ENCODE measurements around the gene GNA15. TPM values are rescaled to one million over a fixed set of nuclear protein-coding genes. Genes with fewer than 3 reads are reported as not detected.

Gene GNA15
- total RNA-seq, 3 donors from 2014 or later = 1.9 to 6.2 (median 4.3) TPM

GRCh38 chr19:3114811-3115210 lies 21.0 kb upstream of the GNA15 start:
- H3K4me1 ChIP-seq (ENCODE audit: low read depth) = no peaks in the 10 kb centered on the region
- ATAC-seq = no peak
- peaks cover 7% of the 10 kb centered on the region for H3K36me3 ChIP-seq (ENCODE audit: low read depth)
- DNase-seq = no peak
- H3K4me3 ChIP-seq = no peak overlapping the region
- intact Hi-C loops (cut with DNase I, micrococcal nuclease) = no loop called here
- TF ChIP-seq CTCF (IDR thresholded peaks at IDR 0.05) = no peak
- H3K9me3 ChIP-seq = no peaks in the 10 kb centered on the region

DNA sequence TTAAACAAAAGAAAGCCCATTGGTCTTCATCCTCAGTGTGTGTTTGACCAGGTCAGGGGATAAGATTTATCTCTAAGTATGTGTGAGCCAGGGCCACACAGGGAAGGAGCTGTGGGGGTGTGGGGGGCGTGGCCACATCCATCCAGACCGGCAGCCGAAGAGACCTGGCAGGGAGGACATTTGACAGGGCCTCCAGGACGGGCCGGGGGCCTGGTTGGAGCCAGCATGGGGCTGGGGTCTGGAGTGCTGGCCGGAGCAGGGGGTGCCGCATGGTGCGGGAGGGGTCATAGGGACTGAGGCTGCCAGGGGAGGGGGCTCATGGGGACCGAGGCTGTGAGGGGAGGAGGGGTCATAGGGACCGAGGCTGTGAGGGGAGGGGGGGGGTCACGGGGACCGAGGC lies 20.4 kb upstream of the GNA15 start:
- ATAC-seq (no peak), DNase-seq (peak in 1 of 3 donors; percentile 33)
- Histone ChIP-seq H3K9me3 (no peaks in the 10 kb centered on the region), H3K36me3 (ENCODE audit: low read depth) (peaks cover 7% of the 10 kb centered on the region), H3K4me1 (ENCODE audit: low read depth) (no peaks in the 10 kb centered on the region), H3K4me3 (no peak overlapping the region)
- intact Hi-C loops (cut with DNase I, micrococcal nuclease) = no loop called here
- no peak for TF ChIP-seq CTCF (IDR thresholded peaks at IDR 0.05)

DNA sequence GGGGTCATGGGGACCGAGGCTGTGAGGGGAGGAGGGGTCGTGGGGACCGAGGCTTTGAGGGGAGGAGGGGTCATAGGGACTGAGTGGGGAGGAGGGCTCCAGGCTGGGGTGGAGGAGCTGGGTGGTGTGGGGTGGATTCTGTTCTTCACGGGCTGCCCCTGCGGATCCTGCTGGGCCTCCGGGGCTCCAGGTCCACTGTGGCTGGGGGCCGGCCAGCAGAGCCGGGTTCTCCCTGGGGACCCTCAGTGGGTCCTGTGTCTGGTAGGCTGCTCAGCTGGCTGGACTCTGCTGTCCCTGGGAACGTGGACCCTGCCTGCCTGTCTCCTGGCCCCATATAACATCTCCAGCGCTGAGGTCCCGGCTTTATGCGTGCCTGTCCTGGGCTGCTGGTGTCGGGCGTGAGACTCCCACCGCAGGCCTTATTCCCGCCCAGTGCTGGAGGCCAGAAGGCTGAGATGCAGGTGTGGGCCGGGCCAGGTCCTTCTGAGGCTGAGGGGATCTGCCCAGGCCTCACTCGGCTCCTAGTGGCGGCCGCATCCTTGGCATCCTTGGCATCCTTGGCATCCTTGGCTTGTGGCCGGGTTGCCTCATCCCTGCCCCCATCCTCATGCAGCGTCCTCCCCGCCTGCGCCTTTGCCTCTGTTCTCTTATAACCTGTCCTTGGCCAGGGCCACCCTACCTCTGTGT lies 19.8 kb upstream of the GNA15 start:
- Histone ChIP-seq H3K9me3 (no peaks in the 10 kb centered on the region), H3K36me3 (ENCODE audit: low read depth) (peaks cover 8% of the 10 kb centered on the region), H3K4me3 (no peak overlapping the region), H3K4me1 (ENCODE audit: low read depth) (no peaks in the 10 kb centered on the region)
- ATAC-seq (no peak), DNase-seq (peak in 1 of 3 donors; percentile 37)
- intact Hi-C loops (cut with DNase I, micrococcal nuclease) = no loop called here
- TF ChIP-seq CTCF (IDR thresholded peaks at IDR 0.05) = no peak

- H3K36me3 ChIP-seq (ENCODE audit: low read depth) = peaks cover 14% of the 10 kb centered on the region
- no peaks in the 10 kb centered on the region for H3K9me3 ChIP-seq
- no peak overlapping the region for H3K4me3 ChIP-seq
- DNase-seq = no peak
- intact Hi-C loops (cut with DNase I, micrococcal nuclease) = no loop called here
- TF ChIP-seq CTCF (IDR thresholded peaks at IDR 0.05) = no peak
- no peak for ATAC-seq
- H3K4me1 ChIP-seq (ENCODE audit: low read depth) = no peaks in the 10 kb centered on the region
Observed at GRCh38 chr19:3116621-3117020, 19.2 kb upstream of the GNA15 start.

GRCh38 chr19:3117716-3118115 lies 18.1 kb upstream of the GNA15 start:
- Histone ChIP-seq H3K4me3 (no peak overlapping the region), H3K4me1 (ENCODE audit: low read depth) (no peaks in the 10 kb centered on the region), H3K9me3 (no peaks in the 10 kb centered on the region), H3K36me3 (ENCODE audit: low read depth) (peaks cover 14% of the 10 kb centered on the region)
- DNase-seq = peak in 1 of 3 donors; percentile 45
- ATAC-seq = no peak
- no peak for TF ChIP-seq CTCF (IDR thresholded peaks at IDR 0.05)
- intact Hi-C loops (cut with DNase I, micrococcal nuclease) = no loop called here
